WI38 (cell line): Measurements from ENCODE around the gene CEP170.
A peak's percentile ranks its signal among the peaks of the same experiment; 100 is the strongest.
"Not testable (repeated sequence)": the region's sequence is repeated elsewhere in the genome, so short reads cannot be mapped to it uniquely, and the experiment has no call there.

ENCODE experiments used
- H3K4me3 ChIP-seq: 2 replicates; pipeline ENCODE4 v1.5.1; 2011; ENCODE audit warnings: low read depth, mild to moderate bottlenecking, control low read depth, low read length
- CTCF ChIP-seq: IDR thresholded peaks from 2 replicates; pipeline ENCODE4 v1.5.1; 2012; ENCODE audit warnings: low read depth, mild to moderate bottlenecking, control low read depth, low read length

CEP170 gene

GRCh38 chr1:243179720-243180119 is 75.4 kb downstream of the CEP170 start:
- TF ChIP-seq CTCF = no peak
- H3K4me3 ChIP-seq = no peak overlapping the region

GRCh38 chr1:243177792-243178191 is 77.3 kb downstream of the CEP170 start:
- not testable (repeated sequence) for H3K4me3 ChIP-seq

- H3K4me3 ChIP-seq = not testable (repeated sequence)
These were observed 81.2 kb downstream of the CEP170 start for GRCh38 chr1:243173758-243174369.

- H3K4me3 ChIP-seq = not testable (repeated sequence)
These were observed 90.2 kb downstream of the CEP170 start for GRCh38 chr1:243164911-243165310.

GRCh38 chr1:243150906-243151305 is 104.2 kb downstream of the CEP170 start:
- not testable (repeated sequence) for H3K4me3 ChIP-seq

GRCh38 chr1:243149120-243149519 is 106.0 kb downstream of the CEP170 start:
- H3K4me3 ChIP-seq = not testable (repeated sequence)

GRCh38 chr1:243147351-243147750 is 107.7 kb downstream of the CEP170 start:
- not testable (repeated sequence) for H3K4me3 ChIP-seq

GRCh38 chr1:243140498-243140897 is 114.6 kb downstream of the CEP170 start:
- H3K4me3 ChIP-seq = not testable (repeated sequence)

GRCh38 chr1:243122876-243123409 is 132.1 kb downstream of the CEP170 start:
- not testable (repeated sequence) for H3K4me3 ChIP-seq

- H3K4me3 ChIP-seq = not testable (repeated sequence)
These were observed 133.1 kb downstream of the CEP170 start for GRCh38 chr1:243121939-243122338.

- not testable (repeated sequence) for H3K4me3 ChIP-seq
These were observed 136.3 kb downstream of the CEP170 start for GRCh38 chr1:243118601-243119322.

GRCh38 chr1:243116187-243116586 is 138.9 kb downstream of the CEP170 start:
- not testable (repeated sequence) for H3K4me3 ChIP-seq

- not testable (repeated sequence) for H3K4me3 ChIP-seq
These were observed 140.3 kb downstream of the CEP170 start for GRCh38 chr1:243114769-243115168.

GRCh38 chr1:243114059-243114713 is 140.9 kb downstream of the CEP170 start:
- not testable (repeated sequence) for H3K4me3 ChIP-seq

- H3K4me3 ChIP-seq = not testable (repeated sequence)
These were observed 147.9 kb downstream of the CEP170 start for GRCh38 chr1:243107171-243107570.

GRCh38 chr1:243105652-243106332 is 149.3 kb downstream of the CEP170 start:
- not testable (repeated sequence) for H3K4me3 ChIP-seq

GRCh38 chr1:243105104-243105503 is 150.0 kb downstream of the CEP170 start:
- H3K4me3 ChIP-seq = not testable (repeated sequence)

GRCh38 chr1:243104452-243104851 is 150.6 kb downstream of the CEP170 start:
- not testable (repeated sequence) for H3K4me3 ChIP-seq

- 0 out of 2 replicates have a peak overlapping the region, but pooled peaks have one; percentile 10 for H3K4me3 ChIP-seq
These were observed 153.5 kb downstream of the CEP170 start for GRCh38 chr1:243101551-243102050.
